CD14-positive monocyte (primary cell): ENCODE data around the gene ANKRD44. TPM values are rescaled to one million over a fixed set of nuclear protein-coding genes. Genes with fewer than 3 reads are reported as not detected.

Source experiments
- DNase-seq, 3 donors: peaks; one replicate each; pipeline ENCODE4 v3.0.0-alpha.2; 2011 to 2022
- H2AFZ ChIP-seq: 2 replicates; pipeline ENCODE4 v1.6.0; 2012; ENCODE audit warnings: mild to moderate bottlenecking, low read depth, low read length, inconsistent platforms; ENCODE audit not compliant: insufficient read depth, poor library complexity, severe bottlenecking
- H3K27ac ChIP-seq, 2 donors: 1 replicate in 1 of 2; 2 replicates in 1 of 2; pipeline ENCODE4 v1.5.1; 2012 to 2013; ENCODE audit warnings: low read length in 2 of 2, control low read depth in 1 of 2, inconsistent platforms in 1 of 2, low read depth in 1 of 2, mild to moderate bottlenecking in 1 of 2
- H3K27me3 ChIP-seq, 2 donors: one replicate each; pipeline versions ENCODE4 v1.6.0 to v1.6.1; 2011 to 2013; ENCODE audit warnings: low read length in 2 of 2; ENCODE audit not compliant: control insufficient read depth in 2 of 2, insufficient read depth in 2 of 2
- H3K36me3 ChIP-seq, 2 donors: replicated peaks in 1 of 2; 1 replicate in 1 of 2; 2 replicates in 1 of 2; pipeline versions ENCODE4 v1.5.1 to v1.6.1; 2012 to 2013; ENCODE audit warnings: low read length in 2 of 2, control low read depth in 1 of 2, inconsistent platforms in 1 of 2, mild to moderate bottlenecking in 1 of 2; ENCODE audit not compliant: insufficient read depth in 2 of 2, control insufficient read depth in 1 of 2
- H3K4me1 ChIP-seq, 2 donors: 1 replicate in 1 of 2; 2 replicates in 1 of 2; pipeline versions ENCODE4 v1.5.1 to v1.6.1; 2012 to 2013; ENCODE audit warnings: low read length in 2 of 2, control low read depth in 1 of 2, inconsistent platforms in 1 of 2, mild to moderate bottlenecking in 1 of 2, moderate library complexity in 1 of 2; ENCODE audit not compliant: insufficient read depth in 2 of 2, control insufficient read depth in 1 of 2
- H3K4me2 ChIP-seq: replicated peaks from 2 replicates; pipeline ENCODE3; 2012; ENCODE audit warnings: low read length, moderate library complexity, mild to moderate bottlenecking; ENCODE audit not compliant: poor library complexity, severe bottlenecking; ENCODE audit errors: extremely low read depth
- H3K4me3 ChIP-seq, 3 experiments: fragments of 200-600 bp in 1 of 3; sonication (generic) in 1 of 3; replicated peaks in 1 of 3; 1 replicate in 2 of 3; 2 replicates in 1 of 3; pipeline ENCODE4 v1.5.1; 2011 to 2013; ENCODE audit warnings: low read length in 3 of 3, mild to moderate bottlenecking in 3 of 3, control low read depth in 2 of 3, low read depth in 2 of 3, inconsistent platforms in 1 of 3, moderate library complexity in 1 of 3
- H3K79me2 ChIP-seq: 2 replicates; pipeline ENCODE4 v1.6.0; 2012; ENCODE audit warnings: mild to moderate bottlenecking, control low read depth, inconsistent platforms, low read length, moderate library complexity; ENCODE audit not compliant: insufficient read depth
- H3K9ac ChIP-seq: 2 replicates; pipeline ENCODE4 v1.6.0; 2017; ENCODE audit warnings: low read length, mild to moderate bottlenecking; ENCODE audit not compliant: insufficient read depth, poor library complexity, severe bottlenecking
- H3K9me3 ChIP-seq, 2 donors: replicated peaks in 1 of 2; 1 replicate in 1 of 2; 2 replicates in 1 of 2; pipeline versions ENCODE4 v1.5.1 to v1.6.1; 2012 to 2013; ENCODE audit warnings: low read length in 2 of 2, control low read depth in 1 of 2; ENCODE audit not compliant: control insufficient read depth in 1 of 2, insufficient read depth in 1 of 2
- H4K20me1 ChIP-seq: 2 replicates; pipeline ENCODE4 v1.6.0; 2012; ENCODE audit warnings: mild to moderate bottlenecking, low read length, control low read depth, moderate library complexity; ENCODE audit not compliant: insufficient read depth
- H3K27ac Mint-ChIP-seq, 7 donors: one replicate each; pipeline ENCODE4 v1.8.0; 2020; ENCODE audit warnings: mild to moderate bottlenecking in 7 of 7, mixed read lengths in 7 of 7, moderate library complexity in 6 of 7, inconsistent platforms in 2 of 7
- H3K27me3 Mint-ChIP-seq, 3 donors: one replicate each; pipeline ENCODE4 v1.8.0; 2021 to 2022; ENCODE audit warnings: low read depth in 3 of 3, mild to moderate bottlenecking in 3 of 3, mixed read lengths in 3 of 3, moderate library complexity in 3 of 3, inconsistent platforms in 1 of 3
- H3K36me3 Mint-ChIP-seq, 2 donors: one replicate each; pipeline ENCODE4 v1.8.0; 2020; ENCODE audit warnings: mixed read lengths in 2 of 2, inconsistent platforms in 1 of 2, mild to moderate bottlenecking in 1 of 2
- H3K4me1 Mint-ChIP-seq: one replicate; pipeline ENCODE4 v1.8.0; 2020; ENCODE audit warnings: mild to moderate bottlenecking, mixed read lengths
- H3K4me3 Mint-ChIP-seq, 2 donors: one replicate each; pipeline ENCODE4 v1.8.0; 2020; ENCODE audit warnings: mild to moderate bottlenecking in 2 of 2, mixed read lengths in 2 of 2, moderate library complexity in 1 of 2
- H3K9me3 Mint-ChIP-seq, 7 donors: one replicate each; pipeline ENCODE4 v1.8.0; 2020 to 2022; ENCODE audit warnings: mixed read lengths in 7 of 7, mild to moderate bottlenecking in 6 of 7, moderate library complexity in 6 of 7, inconsistent platforms in 2 of 7
- WGBS: methylation state at CpG from one replicate; pipeline ENCODE4 v1.1.5; 2013; ENCODE audit warnings: missing lambda C conversion rate; ENCODE audit not compliant: insufficient coverage; 5-methylcytosine and 5-hydroxymethylcytosine counted together
- intact Hi-C, 2 donors: fragments of 100-400 bp; cut with micrococcal nuclease; formaldehyde crosslinking; loops; one replicate each; pipeline versions ENCODE4 v1.15.0 to v1.15.1; 2023
- polyA plus RNA-seq, 3 donors: library from polyadenylated mRNA; depleted of rRNA in 1 of 3; unstranded in 2 of 3; stranded (reverse) in 1 of 3; fragments of 300-500 nt in 2 of 3; fragments of >200 nt in 1 of 3; fragmentation: Illumina TruSeq in 2 of 3; gene quantifications; 1 replicate in 2 of 3; 2 replicates in 1 of 3; pipeline ENCODE4 v1.2.3, GENCODE V29; 2012 to 2021
- TF ChIP-seq, protein P1 (sequence below): fragments of 200-600 bp; IDR thresholded peaks from one replicate; pipeline ENCODE4 v1.8.0; 2022; ENCODE audit warnings: antibody characterized with exemption, mild to moderate bottlenecking

The ANKRD44 gene
- polyA plus RNA-seq, 3 donors, result 55.7 to 91.9 (median 64.9) TPM

- Histone ChIP-seq H3K4me3 (no peak overlapping the region), H3K27ac (peak overlapping the region in 1 of 2 donors; percentile 61), H3K36me3 (peaks cover 0 to 1% of the 10 kb centered on the region in 2 donors), H3K9ac (no peak overlapping the region), H4K20me1 (peaks cover 72% of the 10 kb centered on the region), H3K4me1 (peaks cover 44 to 62% of the 10 kb centered on the region in 2 donors), H2AFZ (no peak overlapping the region), H3K27me3 (no peaks in the 10 kb centered on the region), H3K79me2 (peaks cover 93% of the 10 kb centered on the region), H3K9me3 (no peaks in the 10 kb centered on the region), H3K4me2 (no peak overlapping the region)
- H3K4me1 Mint-ChIP-seq, result peaks cover 65% of the 10 kb centered on the region
- H3K4me3 Mint-ChIP-seq, result no peak overlapping the region
- no peak for DNase-seq
- H3K36me3 Mint-ChIP-seq, result peaks cover 7% of the 10 kb centered on the region in 2 donors
- TF ChIP-seq, protein P1, sequence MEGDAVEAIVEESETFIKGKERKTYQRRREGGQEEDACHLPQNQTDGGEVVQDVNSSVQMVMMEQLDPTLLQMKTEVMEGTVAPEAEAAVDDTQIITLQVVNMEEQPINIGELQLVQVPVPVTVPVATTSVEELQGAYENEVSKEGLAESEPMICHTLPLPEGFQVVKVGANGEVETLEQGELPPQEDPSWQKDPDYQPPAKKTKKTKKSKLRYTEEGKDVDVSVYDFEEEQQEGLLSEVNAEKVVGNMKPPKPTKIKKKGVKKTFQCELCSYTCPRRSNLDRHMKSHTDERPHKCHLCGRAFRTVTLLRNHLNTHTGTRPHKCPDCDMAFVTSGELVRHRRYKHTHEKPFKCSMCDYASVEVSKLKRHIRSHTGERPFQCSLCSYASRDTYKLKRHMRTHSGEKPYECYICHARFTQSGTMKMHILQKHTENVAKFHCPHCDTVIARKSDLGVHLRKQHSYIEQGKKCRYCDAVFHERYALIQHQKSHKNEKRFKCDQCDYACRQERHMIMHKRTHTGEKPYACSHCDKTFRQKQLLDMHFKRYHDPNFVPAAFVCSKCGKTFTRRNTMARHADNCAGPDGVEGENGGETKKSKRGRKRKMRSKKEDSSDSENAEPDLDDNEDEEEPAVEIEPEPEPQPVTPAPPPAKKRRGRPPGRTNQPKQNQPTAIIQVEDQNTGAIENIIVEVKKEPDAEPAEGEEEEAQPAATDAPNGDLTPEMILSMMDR, result no peak
- H3K9me3 Mint-ChIP-seq, result no peaks in the 10 kb centered on the region
- peak overlapping the region in 5 of 7 donors; percentile 61 to 85 (median 65) for H3K27ac Mint-ChIP-seq
- 100% methylated on average over 1 of the region's 7 CpGs for WGBS
- no peaks in the 10 kb centered on the region for H3K27me3 Mint-ChIP-seq
- intact Hi-C loops, result no loop called here
Measured at GRCh38 chr2:197158591-197159550, 151.7 kb downstream of the ANKRD44 start.

DNA sequence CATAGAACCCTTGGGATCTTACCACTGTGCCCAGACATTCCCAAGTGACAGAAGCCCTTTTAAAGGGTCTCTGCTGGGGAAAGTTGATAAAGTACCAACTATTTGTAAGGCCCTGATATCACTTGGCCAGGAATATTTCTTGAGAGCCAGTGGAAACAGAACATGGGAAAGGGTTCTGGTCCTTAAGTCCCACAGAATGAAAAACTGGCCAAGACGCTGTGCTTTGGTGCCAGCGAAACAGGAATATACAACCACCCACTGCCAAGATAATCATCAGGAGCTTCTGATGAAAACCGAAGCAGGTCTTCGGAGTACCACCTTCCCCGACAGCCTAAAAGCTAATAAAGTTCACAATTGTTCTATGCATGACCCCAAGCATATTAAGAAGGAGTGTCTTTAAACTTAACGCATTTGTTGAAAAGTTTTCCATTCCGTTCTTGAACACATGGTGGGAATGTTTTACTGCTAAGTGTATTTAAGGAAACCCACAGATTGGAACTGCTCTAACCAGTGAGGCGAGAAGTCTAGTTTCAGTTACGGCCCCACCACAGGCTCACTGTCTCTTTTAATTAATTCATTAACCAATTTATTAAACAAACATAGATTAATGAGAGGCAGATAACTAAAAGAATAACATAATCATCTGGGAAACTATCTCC is 152.6 kb downstream of the ANKRD44 start:
- H3K9me3 ChIP-seq, result no peaks in the 10 kb centered on the region
- Mint-ChIP-seq H3K4me3 (no peak overlapping the region), H3K27ac (peak overlapping the region in 5 of 7 donors; percentile 1 to 80 (median 61)), H3K4me1 (peaks cover 69% of the 10 kb centered on the region), H3K27me3 (no peaks in the 10 kb centered on the region), H3K36me3 (peaks cover 4 to 8% of the 10 kb centered on the region in 2 donors), H3K9me3 (no peaks in the 10 kb centered on the region)
- H3K4me2 ChIP-seq, result no peak overlapping the region
- peak overlapping the region in 1 of 2 donors; percentile 61 for H3K27ac ChIP-seq
- intact Hi-C loops, result no loop called here
- 100% methylated on average over 2 of the region's 9 CpGs for WGBS
- no peaks in the 10 kb centered on the region for H3K27me3 ChIP-seq
- peaks cover 84% of the 10 kb centered on the region for H3K79me2 ChIP-seq
- TF ChIP-seq, protein P1, result no peak
- H3K4me3 ChIP-seq, result no peak overlapping the region
- H3K36me3 ChIP-seq, result no peaks in the 10 kb centered on the region
- H3K9ac ChIP-seq, result no peak overlapping the region
- H4K20me1 ChIP-seq, result peaks cover 63% of the 10 kb centered on the region
- H3K4me1 ChIP-seq, result peaks cover 53 to 71% of the 10 kb centered on the region in 2 donors
- no peak overlapping the region for H2AFZ ChIP-seq
- no peak for DNase-seq
